Activated T-cell treated with anti-CD3 and anti-CD28 coated beads, Interleukin-2, amount 50 U/mL, for 48 hours (primary cell): ENCODE measurements around the gene WNT3.
"Not testable (repeated sequence)": the region's sequence is repeated elsewhere in the genome, so short reads cannot be mapped to it uniquely, and the experiment has no call there.

Experiments used
- DNase-seq, 2 experiments: peaks; one replicate each; pipeline ENCODE4 v3.0.0-alpha.2; 2020

Gene WNT3

GRCh38 chr17:46764000-46764708 is 54.3 kb downstream of the WNT3 start:
- DNase-seq: no peak

GRCh38 chr17:46763416-46763815 is 55.1 kb downstream of the WNT3 start:
- DNase-seq: no peak

GRCh38 chr17:46759141-46759540 is 59.4 kb downstream of the WNT3 start:
- DNase-seq: no peak

- no peak for DNase-seq
These were observed 59.9 kb downstream of the WNT3 start for GRCh38 chr17:46758614-46759013.

GRCh38 chr17:46757588-46757987 is 60.9 kb downstream of the WNT3 start:
- DNase-seq: not testable (repeated sequence)

- no peak for DNase-seq
These were observed 61.6 kb downstream of the WNT3 start for GRCh38 chr17:46756861-46757260.

- DNase-seq: no peak
These were observed 62.3 kb downstream of the WNT3 start for GRCh38 chr17:46756081-46756735.

- no peak for DNase-seq
These were observed 64.7 kb downstream of the WNT3 start for GRCh38 chr17:46753776-46754175.

GRCh38 chr17:46751425-46751824 is 67.1 kb downstream of the WNT3 start:
- DNase-seq: no peak

GRCh38 chr17:46745376-46745775 is 73.1 kb downstream of the WNT3 start:
- no peak for DNase-seq

- no peak for DNase-seq
These were observed 74.1 kb downstream of the WNT3 start for GRCh38 chr17:46744441-46744840.

- peak in 1 of 2 experiments; percentile 29 for DNase-seq
These were observed 75.8 kb downstream of the WNT3 start for GRCh38 chr17:46742565-46743270.

- no peak for DNase-seq
These were observed 77.3 kb downstream of the WNT3 start for GRCh38 chr17:46741122-46741730.

- DNase-seq: no peak
These were observed 78.5 kb downstream of the WNT3 start for GRCh38 chr17:46739982-46740381.

- DNase-seq: no peak
These were observed 79.9 kb downstream of the WNT3 start for GRCh38 chr17:46738544-46738943.

- DNase-seq: no peak
These were observed 81.2 kb downstream of the WNT3 start for GRCh38 chr17:46737326-46737725.

GRCh38 chr17:46736100-46736499 is 82.4 kb downstream of the WNT3 start:
- no peak for DNase-seq

GRCh38 chr17:46733837-46734475 is 84.5 kb downstream of the WNT3 start:
- no peak for DNase-seq

GRCh38 chr17:46732754-46733398 is 85.6 kb downstream of the WNT3 start:
- DNase-seq: no peak

GRCh38 chr17:46732160-46732559 is 86.3 kb downstream of the WNT3 start:
- no peak for DNase-seq

- DNase-seq: no peak
These were observed 87.8 kb downstream of the WNT3 start for GRCh38 chr17:46730679-46731078.

GRCh38 chr17:46730026-46730425 is 88.5 kb downstream of the WNT3 start:
- DNase-seq: no peak
